ENCODE results near the gene COL16A1. TPM values are rescaled to one million over a fixed set of nuclear protein-coding genes. Genes with fewer than 3 reads are reported as not detected.

COL16A1 gene
- total RNA-seq, 1 donor from 2014 or later: 90.7 TPM

DNA sequence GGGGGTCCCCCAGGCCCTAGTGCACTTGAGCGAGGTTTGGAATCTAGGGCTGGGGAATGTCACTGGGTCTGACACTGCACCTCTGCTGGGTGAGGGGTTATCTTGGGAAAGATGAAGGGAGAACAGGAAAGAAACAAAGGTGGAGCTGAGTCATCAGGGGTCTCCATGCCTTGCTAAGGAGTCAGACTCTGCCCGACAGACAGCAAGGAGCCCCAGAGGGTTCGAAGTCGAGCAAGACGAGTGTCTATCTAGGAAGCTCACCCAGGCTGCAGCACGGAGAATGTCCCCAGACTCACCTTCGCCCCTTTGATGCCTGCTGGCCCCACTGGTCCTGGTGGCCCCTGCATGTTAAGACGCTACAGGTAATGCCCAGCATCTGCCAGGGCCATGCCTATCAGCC lies 18.0 kb downstream of the COL16A1 start:
- peaks cover 12% of the 10 kb centered on the region for H3K36me3 Mint-ChIP-seq (ENCODE audit: unreplicated experiment)
- H3K4me3 Mint-ChIP-seq (ENCODE audit: unreplicated experiment): no peak overlapping the region
- no peaks in the 10 kb centered on the region for H3K27me3 Mint-ChIP-seq (ENCODE audit: unreplicated experiment)

DNA sequence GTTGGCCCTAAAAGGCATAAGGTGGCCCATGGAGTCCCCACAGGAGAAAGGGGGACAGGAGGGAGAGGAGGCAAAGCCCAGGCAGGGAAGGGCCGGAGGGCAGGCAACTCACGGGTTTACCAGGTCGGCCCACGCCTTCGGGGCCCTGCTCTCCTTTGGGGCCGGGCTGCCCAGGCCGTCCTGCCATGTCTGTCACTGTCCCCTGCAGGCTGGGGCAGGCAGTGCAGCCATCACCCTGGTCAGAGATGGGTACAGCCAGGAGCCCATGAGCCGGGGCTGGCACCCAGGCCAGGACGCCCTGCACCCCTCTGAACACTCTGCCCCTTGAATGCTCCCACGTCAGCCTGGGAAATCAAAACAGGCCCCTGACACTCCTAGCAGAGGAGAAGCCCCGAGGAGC lies 19.8 kb downstream of the COL16A1 start:
- H3K4me3 Mint-ChIP-seq (ENCODE audit: unreplicated experiment): no peak overlapping the region
- H3K27ac Mint-ChIP-seq (ENCODE audit: unreplicated experiment): no peak overlapping the region
- TF ChIP-seq, protein P1, sequence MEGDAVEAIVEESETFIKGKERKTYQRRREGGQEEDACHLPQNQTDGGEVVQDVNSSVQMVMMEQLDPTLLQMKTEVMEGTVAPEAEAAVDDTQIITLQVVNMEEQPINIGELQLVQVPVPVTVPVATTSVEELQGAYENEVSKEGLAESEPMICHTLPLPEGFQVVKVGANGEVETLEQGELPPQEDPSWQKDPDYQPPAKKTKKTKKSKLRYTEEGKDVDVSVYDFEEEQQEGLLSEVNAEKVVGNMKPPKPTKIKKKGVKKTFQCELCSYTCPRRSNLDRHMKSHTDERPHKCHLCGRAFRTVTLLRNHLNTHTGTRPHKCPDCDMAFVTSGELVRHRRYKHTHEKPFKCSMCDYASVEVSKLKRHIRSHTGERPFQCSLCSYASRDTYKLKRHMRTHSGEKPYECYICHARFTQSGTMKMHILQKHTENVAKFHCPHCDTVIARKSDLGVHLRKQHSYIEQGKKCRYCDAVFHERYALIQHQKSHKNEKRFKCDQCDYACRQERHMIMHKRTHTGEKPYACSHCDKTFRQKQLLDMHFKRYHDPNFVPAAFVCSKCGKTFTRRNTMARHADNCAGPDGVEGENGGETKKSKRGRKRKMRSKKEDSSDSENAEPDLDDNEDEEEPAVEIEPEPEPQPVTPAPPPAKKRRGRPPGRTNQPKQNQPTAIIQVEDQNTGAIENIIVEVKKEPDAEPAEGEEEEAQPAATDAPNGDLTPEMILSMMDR (IDR thresholded peaks at IDR 0.05): peak; percentile 38
- H3K36me3 Mint-ChIP-seq (ENCODE audit: unreplicated experiment): peaks cover 10% of the 10 kb centered on the region
- no peak for DNase-seq (ENCODE audit: extremely low spot score, unreplicated experiment)
- H3K4me1 Mint-ChIP-seq (ENCODE audit: unreplicated experiment): peaks cover 8% of the 10 kb centered on the region
- no peaks in the 10 kb centered on the region for H3K27me3 Mint-ChIP-seq (ENCODE audit: unreplicated experiment)
- no peaks in the 10 kb centered on the region for H3K9me3 Mint-ChIP-seq (ENCODE audit: unreplicated experiment)

More for the DNA sequence above, 18.0 kb downstream of the COL16A1 start:
- Mint-ChIP-seq H3K4me1 (ENCODE audit: unreplicated experiment) (peaks cover 23% of the 10 kb centered on the region), H3K27ac (ENCODE audit: unreplicated experiment) (no peak overlapping the region), H3K9me3 (ENCODE audit: unreplicated experiment) (no peaks in the 10 kb centered on the region)
- no peak for DNase-seq (ENCODE audit: extremely low spot score, unreplicated experiment)
- TF ChIP-seq, protein P1 (IDR thresholded peaks at IDR 0.05): no peak

DNA sequence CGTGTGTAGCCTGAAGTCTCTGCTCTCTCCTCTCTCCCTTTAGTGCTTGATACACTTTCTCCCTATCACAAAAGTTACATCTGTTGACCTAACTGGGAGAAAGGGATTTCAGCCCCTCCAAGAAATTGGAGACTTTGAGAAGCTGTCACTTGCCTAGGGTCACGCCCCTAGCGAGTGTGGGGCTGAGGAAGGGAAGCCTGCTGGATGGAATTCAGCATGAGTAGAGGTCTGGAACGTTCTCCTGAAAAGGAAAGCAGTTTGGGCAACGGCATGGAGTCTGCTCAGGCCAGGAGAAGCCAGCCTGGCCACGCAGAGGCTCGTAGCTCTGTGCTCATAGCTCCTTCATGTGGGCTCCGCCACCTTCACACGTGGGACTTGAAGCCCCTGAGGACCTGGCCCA lies 22.4 kb downstream of the COL16A1 start:
- no peak overlapping the region for H3K27ac Mint-ChIP-seq (ENCODE audit: unreplicated experiment)
- no peaks in the 10 kb centered on the region for H3K4me1 Mint-ChIP-seq (ENCODE audit: unreplicated experiment)
- no peaks in the 10 kb centered on the region for H3K27me3 Mint-ChIP-seq (ENCODE audit: unreplicated experiment)
- H3K9me3 Mint-ChIP-seq (ENCODE audit: unreplicated experiment): no peaks in the 10 kb centered on the region
- TF ChIP-seq, protein P1 (IDR thresholded peaks at IDR 0.05): no peak
- DNase-seq (ENCODE audit: extremely low spot score, unreplicated experiment): no peak
- H3K36me3 Mint-ChIP-seq (ENCODE audit: unreplicated experiment): peaks cover 5% of the 10 kb centered on the region
- no peak overlapping the region for H3K4me3 Mint-ChIP-seq (ENCODE audit: unreplicated experiment)

DNA sequence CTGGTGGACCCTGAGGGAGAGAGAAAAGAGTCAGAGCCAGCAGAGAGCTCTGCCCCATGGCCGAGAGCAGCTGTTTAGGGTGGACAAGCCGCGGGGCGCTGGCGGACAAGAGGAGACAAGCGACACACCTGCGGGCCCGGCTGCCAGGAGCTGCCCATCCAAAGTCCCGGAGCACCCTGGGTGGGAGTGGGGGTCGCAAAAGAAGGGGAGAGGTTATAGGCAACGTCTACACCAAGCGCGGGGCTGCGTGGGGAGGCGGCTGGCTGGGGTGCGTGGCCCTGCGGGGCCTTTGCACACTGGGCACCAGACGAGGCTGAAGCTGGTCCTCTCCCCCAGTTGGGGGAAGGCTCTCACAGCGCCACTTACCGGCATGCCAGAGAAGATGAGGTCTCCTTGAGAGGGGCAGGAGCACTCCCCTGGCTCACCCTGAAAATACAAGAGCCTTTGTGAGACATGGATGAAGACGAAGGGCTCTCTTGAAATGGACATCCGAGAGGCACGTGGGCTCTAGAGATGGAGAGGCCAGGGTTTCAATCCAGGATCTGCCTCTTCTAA lies 24.1 kb downstream of the COL16A1 start:
- H3K27ac Mint-ChIP-seq (ENCODE audit: unreplicated experiment): no peak overlapping the region
- TF ChIP-seq, protein P1 (IDR thresholded peaks at IDR 0.05): no peak
- peaks cover 4% of the 10 kb centered on the region for H3K4me1 Mint-ChIP-seq (ENCODE audit: unreplicated experiment)
- no peaks in the 10 kb centered on the region for H3K27me3 Mint-ChIP-seq (ENCODE audit: unreplicated experiment)
- DNase-seq (ENCODE audit: extremely low spot score, unreplicated experiment): no peak
- H3K36me3 Mint-ChIP-seq (ENCODE audit: unreplicated experiment): peaks cover 5% of the 10 kb centered on the region
- no peak overlapping the region for H3K4me3 Mint-ChIP-seq (ENCODE audit: unreplicated experiment)
- H3K9me3 Mint-ChIP-seq (ENCODE audit: unreplicated experiment): no peaks in the 10 kb centered on the region

DNA sequence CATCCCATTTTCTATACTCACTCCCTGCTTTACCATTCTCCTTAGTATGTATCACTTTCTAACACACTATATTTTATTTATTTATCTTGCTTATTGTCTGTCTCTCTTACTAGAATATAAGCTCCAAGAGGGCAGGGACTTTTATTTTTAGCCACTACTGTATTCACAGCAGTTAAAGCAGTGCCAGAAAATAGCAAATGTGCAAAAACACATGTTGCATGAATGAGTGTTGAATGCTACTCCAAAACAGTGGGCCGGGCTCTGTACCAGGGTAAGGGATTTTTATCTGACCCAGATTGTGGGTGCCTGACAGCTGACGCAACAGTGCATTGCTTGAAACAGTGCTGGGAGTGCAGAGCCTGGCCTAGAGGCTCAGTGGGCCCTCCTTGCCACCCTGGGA lies 24.7 kb downstream of the COL16A1 start:
- Mint-ChIP-seq H3K27me3 (ENCODE audit: unreplicated experiment) (no peaks in the 10 kb centered on the region), H3K9me3 (ENCODE audit: unreplicated experiment) (no peaks in the 10 kb centered on the region), H3K4me1 (ENCODE audit: unreplicated experiment) (peaks cover 10% of the 10 kb centered on the region), H3K36me3 (ENCODE audit: unreplicated experiment) (peaks cover 5% of the 10 kb centered on the region), H3K4me3 (ENCODE audit: unreplicated experiment) (no peak overlapping the region), H3K27ac (ENCODE audit: unreplicated experiment) (no peak overlapping the region)
- no peak for DNase-seq (ENCODE audit: extremely low spot score, unreplicated experiment)
- TF ChIP-seq, protein P1 (IDR thresholded peaks at IDR 0.05): no peak
